WTC11 (cell line): ENCODE measurements around the gene LY9. TPM values are rescaled to one million over a fixed set of nuclear protein-coding genes. Genes with fewer than 3 reads are reported as not detected.
A peak's percentile ranks its signal among the peaks of the same experiment; 100 is the strongest.

Experiments used
- ATAC-seq: fragments of 200-7000 bp; cut with Tn5 transposase; 2 replicates; pipeline ENCODE4 v1.10.0; 2021; ENCODE audit warnings: mild to moderate bottlenecking, moderate library complexity
- CTCF ChIA-PET: fragments of 300-600 bp; sonication (Branson Sonifier 250); formaldehyde crosslinking; loops from one replicate; lab custom pipeline; 2021; ENCODE audit warnings: antibody characterized with exemption; lab: Charles Lee
- POLR2A ChIA-PET: fragments of 350-600 bp; sonication (Branson Sonifier 250); formaldehyde crosslinking; loops from one replicate; lab custom pipeline; 2021; ENCODE audit warnings: antibody characterized with exemption; lab: Charles Lee
- DNase-seq: peaks from one replicate; pipeline ENCODE4 v3.0.0; 2021; ENCODE audit warnings: low spot score
- H3K27ac Mint-ChIP-seq: 2 replicates; pipeline ENCODE4 v1.8.0; 2021; ENCODE audit warnings: mixed read lengths
- H3K27me3 Mint-ChIP-seq: 2 replicates; pipeline ENCODE4 v1.8.0; 2021; ENCODE audit warnings: low read depth, mild to moderate bottlenecking, moderate library complexity, mixed read lengths
- H3K36me3 Mint-ChIP-seq: 2 replicates; pipeline ENCODE4 v1.8.0; 2021; ENCODE audit warnings: mixed read lengths
- H3K4me1 Mint-ChIP-seq: 2 replicates; pipeline ENCODE4 v1.8.0; 2022; ENCODE audit warnings: mixed read lengths
- H3K4me3 Mint-ChIP-seq: 2 replicates; pipeline ENCODE4 v1.8.0; 2021; ENCODE audit warnings: mild to moderate bottlenecking, moderate library complexity, mixed read lengths
- H3K9me3 Mint-ChIP-seq: 2 replicates; pipeline ENCODE4 v1.8.0; 2021; ENCODE audit warnings: mixed read lengths
- ATF2 ChIP-seq: sonication (generic); formaldehyde crosslinking; IDR thresholded peaks from 2 replicates; pipeline ENCODE4 v1.8.1; 2022; ENCODE audit warnings: low read depth, missing genetic modification reagents, borderline replicate concordance
- ELF4 ChIP-seq: sonication (generic); formaldehyde crosslinking; IDR thresholded peaks from 2 replicates; pipeline ENCODE4 v1.8.1; 2022; ENCODE audit warnings: low read depth, mild to moderate bottlenecking, moderate library complexity, missing genetic modification reagents
- ETV6 ChIP-seq: sonication (generic); formaldehyde crosslinking; IDR thresholded peaks from 2 replicates; pipeline ENCODE4 v1.8.1; 2022; ENCODE audit warnings: mild to moderate bottlenecking, missing genetic modification reagents
- GABPB1 ChIP-seq: sonication (generic); formaldehyde crosslinking; IDR thresholded peaks from 2 replicates; pipeline ENCODE4 v1.8.1; 2023; ENCODE audit warnings: mild to moderate bottlenecking, missing genetic modification reagents
- JUN ChIP-seq: sonication (generic); formaldehyde crosslinking; IDR thresholded peaks from 2 replicates; pipeline ENCODE4 v1.8.0; 2023; ENCODE audit warnings: mild to moderate bottlenecking, missing genetic modification reagents
- KAT7 ChIP-seq: sonication (generic); formaldehyde crosslinking; IDR thresholded peaks from 2 replicates; pipeline ENCODE4 v1.8.1; 2023; ENCODE audit warnings: missing genetic modification reagents, mild to moderate bottlenecking, borderline replicate concordance
- MXD4 ChIP-seq: fragments of 250-450 bp; sonication (Bioruptor Pico); IDR thresholded peaks from 2 replicates; pipeline ENCODE4 v1.8.0; 2021; ENCODE audit warnings: mild to moderate bottlenecking, moderate library complexity, borderline replicate concordance
- NFATC4 ChIP-seq: fragments of 250-450 bp; sonication (Bioruptor Pico); IDR thresholded peaks from 2 replicates; pipeline ENCODE4 v1.9.0; 2021; ENCODE audit warnings: mild to moderate bottlenecking
- RORB ChIP-seq: fragments of 250-450 bp; sonication (Bioruptor Pico); IDR thresholded peaks from 2 replicates; pipeline ENCODE4 v1.9.0; 2021; ENCODE audit warnings: mild to moderate bottlenecking
- SMAD3 ChIP-seq: sonication (generic); formaldehyde crosslinking; IDR thresholded peaks from 2 replicates; pipeline ENCODE4 v1.8.0; 2022; ENCODE audit warnings: missing genetic modification reagents, mild to moderate bottlenecking, borderline replicate concordance
- SOX15 ChIP-seq: fragments of 250-450 bp; sonication (Bioruptor Pico); IDR thresholded peaks from 2 replicates; pipeline ENCODE4 v1.9.0; 2021; ENCODE audit warnings: mild to moderate bottlenecking
- ZBTB21 ChIP-seq: sonication (generic); formaldehyde crosslinking; IDR thresholded peaks from 2 replicates; pipeline ENCODE4 v1.8.1; 2023; ENCODE audit warnings: mild to moderate bottlenecking, missing genetic modification reagents, borderline replicate concordance
- ZNF396 ChIP-seq: fragments of 250-450 bp; sonication (Bioruptor Pico); IDR thresholded peaks from 2 replicates; pipeline ENCODE4 v1.8.0; 2021; ENCODE audit warnings: mild to moderate bottlenecking, moderate library complexity, borderline replicate concordance
- total RNA-seq: library from RNA; stranded (reverse); gene quantifications from 3 replicates; pipeline ENCODE4 v1.2.3, GENCODE V29; 2021
- TF ChIP-seq, protein P1 (sequence below): sonication (generic); formaldehyde crosslinking; conservative IDR thresholded peaks from 2 replicates; pipeline ENCODE4 v1.8.1; 2023; ENCODE audit warnings: mild to moderate bottlenecking, low read depth, missing genetic modification reagents, moderate library complexity
- TF ChIP-seq, protein P2 (sequence below): fragments of 250-450 bp; sonication (Bioruptor Pico); IDR thresholded peaks from 2 replicates; pipeline ENCODE4 v1.9.0; 2021; ENCODE audit warnings: mild to moderate bottlenecking, borderline replicate concordance
- TF ChIP-seq, protein P3 (sequence below): fragments of 250-450 bp; sonication (Bioruptor Pico); IDR thresholded peaks from 2 replicates; pipeline ENCODE4 v1.8.0; 2021; ENCODE audit warnings: mild to moderate bottlenecking

LY9 gene
- total RNA-seq, 1 experiment from 2014 or later, result not detected

- peaks cover 7% of the 10 kb centered on the region for H3K4me1 Mint-ChIP-seq
- ChIA-PET CTCF (no interaction called here), POLR2A (no interaction called here)
- DNase-seq (no peak), ATAC-seq (no peak)
- H3K36me3 Mint-ChIP-seq, result no peaks in the 10 kb centered on the region
- no peak for TF ChIP-seq RORB (CRISPR knock-in tag)
- no peak for TF ChIP-seq ATF2 (CRISPR knock-in tag)
- TF ChIP-seq KAT7 (CRISPR knock-in tag), result no peak
- TF ChIP-seq, protein P1, sequence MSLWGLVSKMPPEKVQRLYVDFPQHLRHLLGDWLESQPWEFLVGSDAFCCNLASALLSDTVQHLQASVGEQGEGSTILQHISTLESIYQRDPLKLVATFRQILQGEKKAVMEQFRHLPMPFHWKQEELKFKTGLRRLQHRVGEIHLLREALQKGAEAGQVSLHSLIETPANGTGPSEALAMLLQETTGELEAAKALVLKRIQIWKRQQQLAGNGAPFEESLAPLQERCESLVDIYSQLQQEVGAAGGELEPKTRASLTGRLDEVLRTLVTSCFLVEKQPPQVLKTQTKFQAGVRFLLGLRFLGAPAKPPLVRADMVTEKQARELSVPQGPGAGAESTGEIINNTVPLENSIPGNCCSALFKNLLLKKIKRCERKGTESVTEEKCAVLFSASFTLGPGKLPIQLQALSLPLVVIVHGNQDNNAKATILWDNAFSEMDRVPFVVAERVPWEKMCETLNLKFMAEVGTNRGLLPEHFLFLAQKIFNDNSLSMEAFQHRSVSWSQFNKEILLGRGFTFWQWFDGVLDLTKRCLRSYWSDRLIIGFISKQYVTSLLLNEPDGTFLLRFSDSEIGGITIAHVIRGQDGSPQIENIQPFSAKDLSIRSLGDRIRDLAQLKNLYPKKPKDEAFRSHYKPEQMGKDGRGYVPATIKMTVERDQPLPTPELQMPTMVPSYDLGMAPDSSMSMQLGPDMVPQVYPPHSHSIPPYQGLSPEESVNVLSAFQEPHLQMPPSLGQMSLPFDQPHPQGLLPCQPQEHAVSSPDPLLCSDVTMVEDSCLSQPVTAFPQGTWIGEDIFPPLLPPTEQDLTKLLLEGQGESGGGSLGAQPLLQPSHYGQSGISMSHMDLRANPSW (CRISPR knock-in tag), result no peak
- TF ChIP-seq SMAD3 (CRISPR knock-in tag), result no peak
- TF ChIP-seq ELF4, result no peak
- no peak for TF ChIP-seq GABPB1
- TF ChIP-seq, protein P2, sequence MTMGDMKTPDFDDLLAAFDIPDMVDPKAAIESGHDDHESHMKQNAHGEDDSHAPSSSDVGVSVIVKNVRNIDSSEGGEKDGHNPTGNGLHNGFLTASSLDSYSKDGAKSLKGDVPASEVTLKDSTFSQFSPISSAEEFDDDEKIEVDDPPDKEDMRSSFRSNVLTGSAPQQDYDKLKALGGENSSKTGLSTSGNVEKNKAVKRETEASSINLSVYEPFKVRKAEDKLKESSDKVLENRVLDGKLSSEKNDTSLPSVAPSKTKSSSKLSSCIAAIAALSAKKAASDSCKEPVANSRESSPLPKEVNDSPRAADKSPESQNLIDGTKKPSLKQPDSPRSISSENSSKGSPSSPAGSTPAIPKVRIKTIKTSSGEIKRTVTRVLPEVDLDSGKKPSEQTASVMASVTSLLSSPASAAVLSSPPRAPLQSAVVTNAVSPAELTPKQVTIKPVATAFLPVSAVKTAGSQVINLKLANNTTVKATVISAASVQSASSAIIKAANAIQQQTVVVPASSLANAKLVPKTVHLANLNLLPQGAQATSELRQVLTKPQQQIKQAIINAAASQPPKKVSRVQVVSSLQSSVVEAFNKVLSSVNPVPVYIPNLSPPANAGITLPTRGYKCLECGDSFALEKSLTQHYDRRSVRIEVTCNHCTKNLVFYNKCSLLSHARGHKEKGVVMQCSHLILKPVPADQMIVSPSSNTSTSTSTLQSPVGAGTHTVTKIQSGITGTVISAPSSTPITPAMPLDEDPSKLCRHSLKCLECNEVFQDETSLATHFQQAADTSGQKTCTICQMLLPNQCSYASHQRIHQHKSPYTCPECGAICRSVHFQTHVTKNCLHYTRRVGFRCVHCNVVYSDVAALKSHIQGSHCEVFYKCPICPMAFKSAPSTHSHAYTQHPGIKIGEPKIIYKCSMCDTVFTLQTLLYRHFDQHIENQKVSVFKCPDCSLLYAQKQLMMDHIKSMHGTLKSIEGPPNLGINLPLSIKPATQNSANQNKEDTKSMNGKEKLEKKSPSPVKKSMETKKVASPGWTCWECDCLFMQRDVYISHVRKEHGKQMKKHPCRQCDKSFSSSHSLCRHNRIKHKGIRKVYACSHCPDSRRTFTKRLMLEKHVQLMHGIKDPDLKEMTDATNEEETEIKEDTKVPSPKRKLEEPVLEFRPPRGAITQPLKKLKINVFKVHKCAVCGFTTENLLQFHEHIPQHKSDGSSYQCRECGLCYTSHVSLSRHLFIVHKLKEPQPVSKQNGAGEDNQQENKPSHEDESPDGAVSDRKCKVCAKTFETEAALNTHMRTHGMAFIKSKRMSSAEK (CRISPR knock-in tag), result no peak
- TF ChIP-seq MXD4 (CRISPR knock-in tag), result no peak
- H3K4me3 Mint-ChIP-seq, result no peak overlapping the region
- H3K27me3 Mint-ChIP-seq, result no peaks in the 10 kb centered on the region
- H3K27ac Mint-ChIP-seq, result no peak overlapping the region
- H3K9me3 Mint-ChIP-seq, result no peaks in the 10 kb centered on the region
Measured at GRCh38 chr1:160859166-160859565, 63.2 kb downstream of the LY9 start.

GRCh38 chr1:160860840-160861505, 65.0 kb downstream of the LY9 start:
- ATAC-seq, result 0 out of 2 replicates have a peak, but pooled peaks have one; percentile 18
- H3K27ac Mint-ChIP-seq, result no peak overlapping the region
- TF ChIP-seq, protein P3, sequence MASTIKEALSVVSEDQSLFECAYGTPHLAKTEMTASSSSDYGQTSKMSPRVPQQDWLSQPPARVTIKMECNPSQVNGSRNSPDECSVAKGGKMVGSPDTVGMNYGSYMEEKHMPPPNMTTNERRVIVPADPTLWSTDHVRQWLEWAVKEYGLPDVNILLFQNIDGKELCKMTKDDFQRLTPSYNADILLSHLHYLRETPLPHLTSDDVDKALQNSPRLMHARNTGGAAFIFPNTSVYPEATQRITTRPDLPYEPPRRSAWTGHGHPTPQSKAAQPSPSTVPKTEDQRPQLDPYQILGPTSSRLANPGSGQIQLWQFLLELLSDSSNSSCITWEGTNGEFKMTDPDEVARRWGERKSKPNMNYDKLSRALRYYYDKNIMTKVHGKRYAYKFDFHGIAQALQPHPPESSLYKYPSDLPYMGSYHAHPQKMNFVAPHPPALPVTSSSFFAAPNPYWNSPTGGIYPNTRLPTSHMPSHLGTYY (CRISPR knock-in tag), result no peak
- no peak for TF ChIP-seq NFATC4
- TF ChIP-seq ZNF396 (CRISPR knock-in tag), result no peak
- no peak for TF ChIP-seq SOX15 (CRISPR knock-in tag)
- TF ChIP-seq JUN (CRISPR knock-in tag), result no peak
- TF ChIP-seq ETV6 (CRISPR knock-in tag), result no peak
- TF ChIP-seq ZBTB21 (CRISPR knock-in tag), result no peak
- peaks cover 7% of the 10 kb centered on the region for H3K4me1 Mint-ChIP-seq
- no peak overlapping the region for H3K4me3 Mint-ChIP-seq
- no peaks in the 10 kb centered on the region for H3K9me3 Mint-ChIP-seq
- ChIA-PET CTCF (interaction anchor here (1.2 to 1.3 kb wide), 2 partner anchors 91 to 93 kb away, joined by 3 to 8 read pairs; partner anchors contain the start of gene ITLN2), POLR2A (no interaction called here)
- no peak for DNase-seq
- no peaks in the 10 kb centered on the region for H3K36me3 Mint-ChIP-seq
- H3K27me3 Mint-ChIP-seq, result no peaks in the 10 kb centered on the region
